Measurements from ENCODE around the gene LLPH. TPM values are rescaled to one million over a fixed set of nuclear protein-coding genes. Genes with fewer than 3 reads are reported as not detected.

LLPH gene
- polyA plus RNA-seq, 1 of the 3 experiments (the other 2 are of a cell fraction): 7.4 TPM

DNA sequence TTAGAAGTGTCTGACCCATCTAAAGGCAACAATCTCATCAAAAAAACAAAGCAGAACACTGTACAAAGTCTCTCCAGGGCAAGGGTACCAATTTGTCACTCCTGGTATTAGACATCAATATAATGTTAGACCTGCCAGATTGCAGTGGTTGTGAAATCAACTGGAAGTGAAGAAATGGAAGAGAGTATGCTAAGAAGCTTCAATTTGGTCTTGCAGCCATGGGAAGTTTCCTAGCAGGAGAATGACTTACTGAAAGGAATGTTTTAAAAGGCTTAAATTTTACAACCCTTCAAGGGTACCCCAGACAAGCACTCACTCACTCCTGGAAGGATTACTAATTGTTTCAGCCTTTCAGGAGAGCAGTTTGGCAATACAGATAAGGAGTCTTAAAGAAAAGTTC, 18.9 kb downstream of the LLPH start:
- Histone ChIP-seq H3K9me3 (no peaks in the 10 kb centered on the region), H3K9me2 (no peaks in the 10 kb centered on the region), H4K20me1 (ENCODE audit: insufficient read depth) (no peaks in the 10 kb centered on the region), H3F3A (replicated peaks; ENCODE audit: insufficient read depth) (no peaks in the 10 kb centered on the region), H3K9ac (no peak overlapping the region), H3K4me3 (ENCODE audit: low read depth in 2 of 2, low read length in 1 of 2) (no peak overlapping the region), H3K36me3 (replicated peaks in 1 of 2; ENCODE audit: control insufficient read depth in 1 of 2, insufficient read depth in 2 of 2, low read length in 1 of 2) (no peaks in the 10 kb centered on the region), H3K79me2 (ENCODE audit: insufficient read depth) (no peaks in the 10 kb centered on the region; the same call in 1 of the 2 replicates), H2AFZ (ENCODE audit: low read depth) (no peak overlapping the region), H3K27ac (ENCODE audit: low read depth in 2 of 2, low read length in 1 of 2) (no peak overlapping the region), H3K4me1 (ENCODE audit: control insufficient read depth in 1 of 2, insufficient read depth in 2 of 2, low read depth in 1 of 2, low read length in 1 of 2) (peaks cover 0 to 9% of the 10 kb centered on the region in 2 experiments; a peak in 2 of 4 replicates), H3K4me2 (no peak overlapping the region), H3K27me3 (ENCODE audit: insufficient read depth) (no peaks in the 10 kb centered on the region)
- CTCF ChIA-PET: no interaction called here
- TF ChIP-seq EZH2phosphoT487 (IDR thresholded peaks at IDR 0.05; ENCODE audit: borderline replicate concordance, low read depth) (no peak), FOSL2 (IDR thresholded peaks at IDR 0.05; ENCODE audit: borderline replicate concordance, low read depth) (no peak), GATA2 (CRISPR knock-in tag; IDR thresholded peaks at IDR 0.05) (no peak), EP300 (IDR thresholded peaks at IDR 0.05; ENCODE audit: borderline replicate concordance in 1 of 2, low read depth in 1 of 2, low read length in 1 of 2) (no peak), JUND (IDR thresholded peaks at IDR 0.05) (no peak), ELF1 (IDR thresholded peaks at IDR 0.05) (no peak)
- TF ChIP-seq, protein P1, sequence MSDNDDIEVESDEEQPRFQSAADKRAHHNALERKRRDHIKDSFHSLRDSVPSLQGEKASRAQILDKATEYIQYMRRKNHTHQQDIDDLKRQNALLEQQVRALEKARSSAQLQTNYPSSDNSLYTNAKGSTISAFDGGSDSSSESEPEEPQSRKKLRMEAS (IDR thresholded peaks at IDR 0.05; ENCODE audit: low read depth): no peak
- POLR2A ChIA-PET: no interaction called here
- DNase-seq: no peak

DNA sequence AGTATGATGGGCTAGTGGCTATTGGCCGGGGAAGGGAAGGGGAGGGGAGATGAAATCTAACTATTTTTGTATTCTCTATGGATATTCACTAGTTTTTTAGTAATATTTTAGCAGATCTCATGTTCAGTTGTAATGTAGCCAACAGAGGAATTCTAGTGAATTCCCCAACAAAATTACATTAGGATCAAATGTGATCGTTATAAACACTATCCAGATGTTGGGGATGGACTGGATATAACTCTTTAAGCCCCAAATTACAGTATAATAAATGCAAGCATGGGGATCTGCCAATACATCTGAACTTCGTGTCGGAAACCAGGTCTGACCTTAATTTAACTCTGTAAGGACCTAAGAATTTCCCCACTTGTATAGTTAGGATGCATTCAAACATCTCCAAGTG, 21.5 kb downstream of the LLPH start:
- Histone ChIP-seq H3K27me3 (ENCODE audit: insufficient read depth) (no peaks in the 10 kb centered on the region), H3K9me3 (no peaks in the 10 kb centered on the region), H3K9me2 (no peaks in the 10 kb centered on the region), H3K9ac (no peak overlapping the region), H3F3A (replicated peaks; ENCODE audit: insufficient read depth) (no peaks in the 10 kb centered on the region), H3K79me2 (ENCODE audit: insufficient read depth) (no peaks in the 10 kb centered on the region; the same call in 1 of the 2 replicates), H2AFZ (ENCODE audit: low read depth) (no peak overlapping the region), H3K4me1 (ENCODE audit: control insufficient read depth in 1 of 2, insufficient read depth in 2 of 2, low read depth in 1 of 2, low read length in 1 of 2) (peaks cover 0 to 9% of the 10 kb centered on the region in 2 experiments; a peak in 2 of 4 replicates), H3K27ac (ENCODE audit: low read depth in 2 of 2, low read length in 1 of 2) (peak overlapping the region in 1 of 2 experiments; percentile 19; a peak in 1 of 4 replicates), H3K36me3 (replicated peaks in 1 of 2; ENCODE audit: control insufficient read depth in 1 of 2, insufficient read depth in 2 of 2, low read length in 1 of 2) (no peaks in the 10 kb centered on the region), H4K20me1 (ENCODE audit: insufficient read depth) (no peaks in the 10 kb centered on the region), H3K4me2 (no peak overlapping the region), H3K4me3 (ENCODE audit: low read depth in 2 of 2, low read length in 1 of 2) (no peak overlapping the region)
- CTCF ChIA-PET: interaction anchor here (2.8 kb wide), 1 partner anchor 11 kb away, joined by 14 read pairs; no protein-coding TSS in a partner anchor
- no peak for TF ChIP-seq CHD2 (IDR thresholded peaks at IDR 0.05; ENCODE audit: low read length, partially characterized antibody)
- TF ChIP-seq, protein P2, sequence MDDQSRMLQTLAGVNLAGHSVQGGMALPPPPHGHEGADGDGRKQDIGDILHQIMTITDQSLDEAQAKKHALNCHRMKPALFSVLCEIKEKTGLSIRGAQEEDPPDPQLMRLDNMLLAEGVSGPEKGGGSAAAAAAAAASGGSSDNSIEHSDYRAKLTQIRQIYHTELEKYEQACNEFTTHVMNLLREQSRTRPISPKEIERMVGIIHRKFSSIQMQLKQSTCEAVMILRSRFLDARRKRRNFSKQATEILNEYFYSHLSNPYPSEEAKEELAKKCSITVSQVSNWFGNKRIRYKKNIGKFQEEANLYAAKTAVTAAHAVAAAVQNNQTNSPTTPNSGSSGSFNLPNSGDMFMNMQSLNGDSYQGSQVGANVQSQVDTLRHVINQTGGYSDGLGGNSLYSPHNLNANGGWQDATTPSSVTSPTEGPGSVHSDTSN (IDR thresholded peaks at IDR 0.05): no peak
- TF ChIP-seq GATA2 (CRISPR knock-in tag; IDR thresholded peaks at IDR 0.05): no peak
- TF ChIP-seq, protein P3, sequence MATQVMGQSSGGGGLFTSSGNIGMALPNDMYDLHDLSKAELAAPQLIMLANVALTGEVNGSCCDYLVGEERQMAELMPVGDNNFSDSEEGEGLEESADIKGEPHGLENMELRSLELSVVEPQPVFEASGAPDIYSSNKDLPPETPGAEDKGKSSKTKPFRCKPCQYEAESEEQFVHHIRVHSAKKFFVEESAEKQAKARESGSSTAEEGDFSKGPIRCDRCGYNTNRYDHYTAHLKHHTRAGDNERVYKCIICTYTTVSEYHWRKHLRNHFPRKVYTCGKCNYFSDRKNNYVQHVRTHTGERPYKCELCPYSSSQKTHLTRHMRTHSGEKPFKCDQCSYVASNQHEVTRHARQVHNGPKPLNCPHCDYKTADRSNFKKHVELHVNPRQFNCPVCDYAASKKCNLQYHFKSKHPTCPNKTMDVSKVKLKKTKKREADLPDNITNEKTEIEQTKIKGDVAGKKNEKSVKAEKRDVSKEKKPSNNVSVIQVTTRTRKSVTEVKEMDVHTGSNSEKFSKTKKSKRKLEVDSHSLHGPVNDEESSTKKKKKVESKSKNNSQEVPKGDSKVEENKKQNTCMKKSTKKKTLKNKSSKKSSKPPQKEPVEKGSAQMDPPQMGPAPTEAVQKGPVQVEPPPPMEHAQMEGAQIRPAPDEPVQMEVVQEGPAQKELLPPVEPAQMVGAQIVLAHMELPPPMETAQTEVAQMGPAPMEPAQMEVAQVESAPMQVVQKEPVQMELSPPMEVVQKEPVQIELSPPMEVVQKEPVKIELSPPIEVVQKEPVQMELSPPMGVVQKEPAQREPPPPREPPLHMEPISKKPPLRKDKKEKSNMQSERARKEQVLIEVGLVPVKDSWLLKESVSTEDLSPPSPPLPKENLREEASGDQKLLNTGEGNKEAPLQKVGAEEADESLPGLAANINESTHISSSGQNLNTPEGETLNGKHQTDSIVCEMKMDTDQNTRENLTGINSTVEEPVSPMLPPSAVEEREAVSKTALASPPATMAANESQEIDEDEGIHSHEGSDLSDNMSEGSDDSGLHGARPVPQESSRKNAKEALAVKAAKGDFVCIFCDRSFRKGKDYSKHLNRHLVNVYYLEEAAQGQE (IDR thresholded peaks at IDR 0.05; ENCODE audit: low read depth, low read length): no peak
- TF ChIP-seq TCF12 (IDR thresholded peaks at IDR 0.05): no peak
- TF ChIP-seq GABPA (IDR thresholded peaks at IDR 0.05; ENCODE audit: low read depth): no peak
- TF ChIP-seq FOSL2 (IDR thresholded peaks at IDR 0.05; ENCODE audit: borderline replicate concordance, low read depth): no peak
- no peak for TF ChIP-seq FOXJ3 (CRISPR knock-in tag; IDR thresholded peaks at IDR 0.05)
- no peak for TF ChIP-seq RXRA (IDR thresholded peaks at IDR 0.05; ENCODE audit: borderline replicate concordance, low read depth)
- TF ChIP-seq EP300 (IDR thresholded peaks at IDR 0.05; ENCODE audit: borderline replicate concordance in 1 of 2, low read depth in 1 of 2, low read length in 1 of 2): no peak
- DNase-seq: no peak
- 59% methylated on average over 4 of the region's 4 CpGs for WGBS (ENCODE audit: low lambda C conversion rate)
- POLR2A ChIA-PET: no interaction called here

Measured in SK-N-SH (cell line).